ENCODE measurements around the gene SLC5A8.
"Not testable (repeated sequence)": the region's sequence is repeated elsewhere in the genome, so short reads cannot be mapped to it uniquely, and the experiment has no call there.

Gene SLC5A8

DNA sequence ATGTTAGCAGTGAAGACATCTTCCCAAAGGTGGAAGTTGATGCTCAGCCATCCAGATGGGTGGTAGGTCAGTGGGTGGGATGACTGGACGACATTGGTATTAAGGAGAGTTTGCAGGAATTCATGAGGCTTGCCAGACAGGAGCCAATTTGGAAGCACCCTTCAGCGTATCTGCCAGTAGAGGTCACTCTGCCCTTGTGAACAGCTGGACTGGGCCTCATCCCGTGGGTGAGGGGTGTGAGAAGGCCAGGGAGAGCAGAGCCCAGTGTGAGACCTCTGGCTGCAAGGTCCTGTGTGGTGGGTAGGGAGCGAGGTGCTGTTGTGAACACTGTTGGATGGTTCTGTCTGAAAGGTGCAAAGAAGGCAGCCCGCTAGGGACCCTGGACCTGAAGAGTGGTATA is 37.7 kb downstream of the SLC5A8 start:
- DNase-seq, result no peak

DNA sequence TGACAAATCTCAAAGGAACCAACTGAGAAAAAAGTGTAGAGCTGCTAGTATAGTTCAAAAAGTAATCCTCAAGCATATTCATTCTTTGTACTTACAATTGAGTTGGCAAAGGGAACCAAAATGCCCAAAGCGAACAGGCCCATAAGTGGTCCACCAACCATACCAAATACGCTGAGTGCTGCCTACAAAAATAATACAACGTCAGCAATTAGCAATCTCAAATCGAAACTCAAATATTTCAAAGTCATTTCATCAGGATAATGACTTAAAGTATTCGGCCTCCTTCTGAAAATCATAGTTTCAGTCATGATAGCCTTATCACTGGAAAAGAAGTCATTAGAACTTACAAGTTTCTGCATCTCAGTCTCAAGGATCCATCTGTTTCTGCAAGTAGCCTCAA is 42.0 kb downstream of the SLC5A8 start:
- DNase-seq, result no peak

DNA sequence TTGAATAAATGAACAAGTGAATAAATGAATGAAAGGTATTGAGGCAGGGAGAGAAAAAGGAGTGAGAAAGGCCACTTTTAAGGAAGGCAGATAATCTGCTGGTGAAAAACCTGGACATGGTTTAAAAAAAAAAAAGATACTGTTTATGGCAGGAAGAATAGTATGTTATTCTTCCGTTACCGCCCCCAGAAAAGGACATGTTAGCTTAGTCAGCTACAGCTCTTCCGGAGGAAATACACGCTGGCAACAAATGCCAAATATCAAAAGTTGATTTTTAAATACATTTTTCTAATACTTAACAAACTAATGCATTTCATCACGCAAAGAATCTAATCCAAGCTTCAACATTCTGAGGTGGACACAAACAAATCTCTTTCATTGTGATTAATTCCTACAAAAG is 43.2 kb downstream of the SLC5A8 start:
- DNase-seq, result no peak

DNA sequence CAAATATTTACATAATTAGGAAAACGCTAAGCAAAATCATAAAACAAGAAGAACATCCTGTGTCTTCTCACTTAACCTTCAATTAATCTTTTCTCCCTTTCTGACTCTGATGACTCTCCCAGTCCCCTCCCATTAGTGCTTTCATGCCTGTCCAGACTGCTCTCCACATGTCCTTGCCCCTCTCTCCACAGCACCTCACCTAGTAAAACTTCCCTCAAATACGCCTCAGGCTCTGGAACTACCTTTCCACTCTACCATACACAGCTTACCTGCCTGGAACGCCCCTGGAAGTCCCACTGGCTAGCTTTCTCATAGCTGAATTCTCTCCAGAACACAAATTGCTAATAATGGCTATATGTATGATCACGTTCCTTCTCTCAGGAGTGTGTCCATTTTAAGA is 44.7 kb downstream of the SLC5A8 start:
- no peak for DNase-seq

DNA sequence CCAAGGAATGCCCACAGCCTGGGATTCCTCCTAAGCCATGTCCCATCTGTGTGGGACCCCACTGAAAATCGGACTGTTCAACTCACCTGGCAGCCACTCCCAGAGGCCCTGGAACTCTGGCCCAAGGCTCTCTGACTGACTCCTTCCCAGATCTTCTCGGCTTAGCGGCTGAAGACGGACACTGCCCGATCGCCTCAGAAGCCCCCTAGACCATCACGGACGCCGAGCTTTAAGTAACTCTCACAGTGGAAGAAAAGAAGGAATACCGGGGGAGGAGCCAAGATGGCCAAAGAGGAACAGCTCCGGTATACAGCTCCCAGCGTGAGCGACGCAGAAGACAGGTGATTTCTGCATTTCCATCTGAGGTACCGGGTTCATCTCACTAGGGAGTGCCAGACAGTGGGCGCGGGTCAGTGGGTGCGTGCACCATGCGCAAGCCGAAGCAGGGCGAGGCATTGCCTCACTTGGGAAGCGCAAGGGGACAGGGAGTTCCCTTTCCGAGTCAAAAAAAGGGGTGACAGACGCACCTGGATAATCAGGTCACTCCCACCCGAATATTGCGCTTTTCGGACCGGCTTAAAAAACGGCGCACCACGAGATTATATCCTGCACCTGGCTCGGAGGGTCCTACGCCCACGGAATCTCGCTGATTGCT is 64.1 kb downstream of the SLC5A8 start:
- DNase-seq, result not testable (repeated sequence)

DNA sequence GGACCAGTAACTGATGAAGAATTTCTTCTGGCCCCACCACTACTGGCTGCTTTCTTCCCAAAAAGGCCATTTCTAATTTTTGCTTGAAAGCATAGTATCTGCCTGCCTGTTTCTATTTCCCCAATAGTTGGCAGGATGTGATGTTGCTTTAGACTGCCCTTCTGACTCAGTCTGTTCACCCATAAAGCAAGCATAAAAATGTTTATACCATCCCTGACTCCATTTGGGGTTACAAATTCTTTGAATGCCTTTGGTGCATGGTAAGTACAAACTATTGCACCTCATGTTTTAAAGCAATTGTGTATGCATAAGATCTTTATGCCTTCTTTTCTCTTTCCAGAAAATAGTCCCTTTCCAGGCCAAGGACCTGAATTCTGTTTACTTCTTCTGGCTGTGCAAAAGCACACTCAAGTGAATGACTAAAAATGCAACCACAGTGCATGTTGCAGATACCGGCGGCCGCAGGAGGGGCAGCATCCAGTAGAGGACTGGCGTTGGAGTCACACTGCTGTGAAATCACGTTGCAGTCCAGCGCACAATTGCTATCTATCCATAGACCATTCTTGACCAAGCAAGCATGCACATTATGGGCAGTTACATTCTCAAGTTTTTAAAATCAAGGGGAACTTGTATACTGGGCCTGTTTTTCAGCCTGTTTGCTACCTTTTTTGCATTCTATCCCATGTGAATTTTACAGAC is 82.4 kb downstream of the SLC5A8 start:
- DNase-seq, result no peak

DNA sequence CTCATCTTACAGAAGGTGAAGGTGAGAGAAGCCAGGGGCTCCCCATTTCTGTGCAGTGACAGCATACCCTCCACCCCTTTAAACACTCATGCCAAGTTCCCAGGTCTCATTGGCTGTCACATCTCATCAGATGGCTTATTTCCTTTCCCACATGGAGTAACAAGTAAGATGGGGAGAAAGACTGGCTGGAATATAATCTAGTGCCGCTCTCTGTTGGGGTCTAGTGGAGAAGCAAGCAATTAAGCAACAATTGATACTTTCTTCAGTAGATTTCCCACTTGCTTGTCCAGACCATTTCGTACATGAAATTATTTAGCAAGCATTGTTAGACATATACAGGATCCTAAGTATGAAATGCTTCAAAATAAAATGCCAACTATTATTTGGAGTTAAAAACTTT is 92.2 kb downstream of the SLC5A8 start:
- no peak for DNase-seq

DNA sequence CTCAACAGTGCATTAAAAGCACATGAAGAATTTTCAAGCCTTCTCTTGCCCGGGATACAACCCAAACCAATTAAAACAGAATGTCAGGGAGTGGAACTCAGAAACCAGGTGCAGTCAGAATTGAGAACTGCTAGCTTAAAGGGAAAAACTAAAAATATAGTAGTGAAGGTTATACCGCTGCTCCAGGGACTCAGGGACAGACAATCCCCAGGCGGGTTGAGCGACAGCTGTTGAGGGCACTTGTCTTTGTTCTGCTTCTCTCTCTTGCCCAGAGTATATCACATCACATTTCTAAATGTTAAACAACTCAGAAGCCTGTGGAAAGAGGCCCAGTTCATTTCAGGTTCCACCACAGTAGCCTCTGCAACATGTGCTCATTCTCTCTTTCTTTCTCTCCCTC is 93.1 kb downstream of the SLC5A8 start:
- DNase-seq, result no peak

DNA sequence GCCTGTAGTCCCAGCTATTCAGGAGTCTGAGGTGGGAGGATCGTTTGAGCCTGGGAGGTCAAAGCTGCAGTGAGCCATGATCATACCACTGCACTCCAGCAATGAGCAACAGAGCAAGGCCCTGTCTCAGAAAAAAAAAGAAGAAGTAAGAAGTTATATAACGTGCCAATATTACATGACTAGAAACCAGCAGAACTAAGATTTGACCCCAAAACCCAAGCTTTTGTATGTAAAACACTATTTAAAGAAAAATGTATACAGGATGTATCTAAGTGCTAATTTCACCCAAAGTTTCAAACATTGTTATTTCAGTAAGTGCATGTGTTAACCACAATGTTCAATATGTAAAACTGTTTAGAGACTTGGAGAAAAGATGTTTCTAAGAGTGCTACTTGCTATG is 94.7 kb downstream of the SLC5A8 start:
- no peak for DNase-seq

DNA sequence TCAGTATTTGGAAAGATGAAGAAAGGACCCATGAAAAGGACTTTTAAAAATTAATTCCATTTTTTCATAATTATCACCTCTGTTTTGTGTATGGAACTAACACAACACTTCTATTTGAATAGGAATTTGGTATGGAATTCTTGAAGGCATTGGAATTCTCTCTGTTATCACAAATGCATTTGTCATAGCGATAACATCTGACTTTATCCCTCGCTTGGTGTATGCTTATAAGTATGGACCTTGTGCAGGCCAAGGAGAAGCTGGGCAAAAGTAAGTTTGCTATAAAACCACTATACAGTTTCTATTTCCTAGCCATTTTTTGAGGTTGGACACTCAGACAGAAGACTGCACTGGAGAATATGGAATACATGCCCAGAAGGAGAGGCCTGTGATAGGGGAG is 98.6 kb downstream of the SLC5A8 start:
- DNase-seq, result no peak

DNA sequence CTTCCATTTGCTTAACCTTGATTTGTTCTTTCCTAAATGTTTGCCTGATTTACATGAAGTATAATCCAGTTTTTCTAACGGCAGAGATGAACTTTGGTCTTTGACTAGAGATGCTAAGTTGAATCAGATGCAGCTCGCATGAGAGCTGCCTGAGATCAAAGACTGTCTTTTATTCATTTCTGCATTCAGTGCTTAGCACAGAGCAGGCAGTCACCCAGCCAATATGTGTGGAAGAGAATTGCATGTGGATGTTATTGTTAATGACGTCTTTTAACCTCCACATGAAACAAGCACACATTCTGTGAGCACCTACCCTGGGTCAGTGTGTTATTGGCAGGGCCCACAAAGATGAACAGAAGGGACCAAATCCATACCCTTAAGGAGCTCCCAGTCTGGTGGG is 99.2 kb downstream of the SLC5A8 start:
- DNase-seq, result no peak

DNA sequence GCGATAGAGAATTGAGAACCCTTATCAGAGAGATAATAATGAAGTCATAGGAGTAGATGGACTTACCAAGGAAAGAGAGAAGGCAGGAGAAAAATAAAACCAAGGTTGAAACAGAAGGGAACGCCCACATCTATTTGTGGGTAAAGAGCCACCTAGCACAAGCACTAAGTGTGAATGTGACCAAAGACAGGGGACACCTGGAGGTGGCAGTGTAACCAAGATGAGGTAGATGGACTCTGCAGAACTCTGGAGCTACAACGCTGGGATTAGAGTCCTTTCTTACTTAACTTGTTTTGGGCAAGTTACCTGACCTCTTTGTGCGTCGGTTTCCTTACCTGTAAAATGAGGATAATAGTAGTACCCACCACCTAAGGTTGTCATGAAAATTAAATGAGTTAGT is 101.9 kb downstream of the SLC5A8 start:
- DNase-seq, result no peak

DNA sequence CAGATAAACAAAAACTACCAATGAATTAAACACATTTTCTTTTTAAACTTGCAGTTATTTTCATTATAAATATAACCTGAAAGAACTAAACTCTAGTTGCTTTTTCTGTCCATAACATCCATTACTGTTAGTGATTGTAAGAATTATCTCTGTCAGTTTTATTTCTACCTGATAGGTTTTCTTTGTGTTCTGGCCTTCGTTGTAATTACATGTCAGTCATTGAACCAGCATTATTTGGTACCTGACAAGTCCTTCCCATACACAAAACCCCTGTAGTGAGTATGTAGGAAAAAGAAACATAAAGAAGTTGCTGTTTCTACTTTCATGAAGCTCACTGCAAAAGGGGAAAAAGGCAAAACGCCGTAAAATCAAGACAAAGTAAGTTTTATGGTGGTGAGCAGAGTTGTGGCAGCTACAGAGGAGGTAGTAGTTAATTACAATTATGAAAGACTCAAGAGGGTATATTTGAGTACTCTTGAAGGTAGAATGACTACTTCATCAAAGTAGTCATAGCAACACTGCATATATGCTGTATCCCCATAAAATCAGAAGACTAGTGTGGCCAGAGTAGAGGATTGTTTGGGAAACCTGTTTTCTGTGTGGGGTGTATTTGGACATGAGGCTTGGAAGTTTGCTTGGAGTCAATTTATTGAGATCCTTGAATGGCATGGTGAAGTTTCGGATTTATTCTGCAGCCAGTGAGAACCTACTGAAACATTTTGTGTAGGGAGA is 102.8 kb downstream of the SLC5A8 start:
- no peak for DNase-seq

All from inflammatory macrophage treated with lipopolysaccharide for 1 hour (primary cell).